CD4-positive, alpha-beta T cell (primary cell): ENCODE data around the gene ERGIC2. TPM values are rescaled to one million over a fixed set of nuclear protein-coding genes. Genes with fewer than 3 reads are reported as not detected.
"Not testable (repeated sequence)": the region's sequence is repeated elsewhere in the genome, so short reads cannot be mapped to it uniquely, and the experiment has no call there.

Experiments used
- ATAC-seq: fragments of 200-7000 bp; cut with Tn5 transposase; one replicate; pipeline ENCODE4 v1.10.0; 2022; ENCODE audit warnings: mild to moderate bottlenecking; ENCODE audit not compliant: poor library complexity
- CTCF ChIA-PET: fragments of 350-600 bp; sonication (Branson Sonifier 250); formaldehyde crosslinking; loops from one replicate; lab custom pipeline; 2021; ENCODE audit warnings: antibody characterized with exemption, inconsistent platforms; lab: Charles Lee
- POLR2A ChIA-PET: fragments of 350-600 bp; sonication (Branson Sonifier 250); formaldehyde crosslinking; loops from one replicate; lab custom pipeline; 2021; ENCODE audit warnings: antibody characterized with exemption, inconsistent platforms; lab: Charles Lee
- DNase-seq, 14 experiments: peaks; one replicate each; pipeline ENCODE4 v3.0.0-alpha.2; 2013 to 2020; ENCODE audit warnings: mixed read lengths in 2 of 14
- H3K27ac ChIP-seq, 2 donors: one replicate each; pipeline versions ENCODE4 v1.5.1 to v1.7.0; 2013; ENCODE audit warnings: low read length in 2 of 2, low read depth in 1 of 2, mild to moderate bottlenecking in 1 of 2
- H3K27me3 ChIP-seq, 2 experiments: 1 replicate in 1 of 2; 2 replicates in 1 of 2; pipeline versions ENCODE4 v1.6.1 to v1.7.0; 2013; ENCODE audit warnings: low read length in 2 of 2, control low read depth in 1 of 2, mild to moderate bottlenecking in 1 of 2, moderate library complexity in 1 of 2; ENCODE audit not compliant: insufficient read depth in 2 of 2, control insufficient read depth in 1 of 2
- H3K36me3 ChIP-seq: one replicate; pipeline ENCODE4 v1.6.1; 2013; ENCODE audit warnings: low read length, control low read depth; ENCODE audit not compliant: insufficient read depth
- H3K4me1 ChIP-seq: one replicate; pipeline ENCODE4 v1.6.1; 2013; ENCODE audit warnings: low read length, control low read depth; ENCODE audit not compliant: insufficient read depth
- H3K4me3 ChIP-seq: one replicate; pipeline ENCODE4 v1.5.1; 2013; ENCODE audit warnings: mild to moderate bottlenecking, low read length, moderate library complexity
- H3K9me3 ChIP-seq, 2 experiments: 1 replicate in 1 of 2; 2 replicates in 1 of 2; pipeline versions ENCODE4 v1.6.1 to v1.7.0; 2013; ENCODE audit warnings: low read length in 2 of 2, mild to moderate bottlenecking in 2 of 2, control low read depth in 1 of 2, moderate library complexity in 1 of 2; ENCODE audit not compliant: control insufficient read depth in 1 of 2, insufficient read depth in 1 of 2
- H3K27ac Mint-ChIP-seq: one replicate; pipeline ENCODE4 v1.8.0; 2020; ENCODE audit warnings: mixed read lengths
- H3K27me3 Mint-ChIP-seq: one replicate; pipeline ENCODE4 v1.8.0; 2021; ENCODE audit warnings: mixed read lengths
- H3K36me3 Mint-ChIP-seq: one replicate; pipeline ENCODE4 v1.8.0; 2021; ENCODE audit warnings: low read depth, mixed read lengths
- H3K4me1 Mint-ChIP-seq: one replicate; pipeline ENCODE4 v1.8.0; 2021; ENCODE audit warnings: low read depth, mixed read lengths
- H3K4me3 Mint-ChIP-seq: one replicate; pipeline ENCODE4 v1.8.0; 2020; ENCODE audit warnings: mild to moderate bottlenecking, mixed read lengths
- H3K9me3 Mint-ChIP-seq: one replicate; pipeline ENCODE4 v1.8.0; 2020; ENCODE audit warnings: mixed read lengths
- CTCF ChIP-seq: fragments of 200-600 bp; IDR thresholded peaks from one replicate; pipeline ENCODE4 v1.8.0; 2022; ENCODE audit warnings: antibody characterized with exemption, mild to moderate bottlenecking
- intact Hi-C, 2 experiments: fragments of 100-400 bp; cut with DNase I in 1 of 2; cut with micrococcal nuclease in 1 of 2; formaldehyde crosslinking; loops; one replicate each; pipeline versions ENCODE4 v1.15.1 to v1.9.0; 2023 to 2025; cut with DNase I, micrococcal nuclease
- total RNA-seq, 174 experiments: library from RNA in 2 of 174; stranded (reverse) in 2 of 174; gene quantifications; one replicate each; pipeline ENCODE4 v1.2.3 and lab custom pipeline; 2021 to 2026

ERGIC2 gene
- total RNA-seq, 2 experiments from 2014 or later, result 29.4 to 32.1 TPM

GRCh38 chr12:29396774-29397173 lies 15.8 kb upstream of the ERGIC2 start:
- H3K4me1 Mint-ChIP-seq, result no peaks in the 10 kb centered on the region
- TF ChIP-seq CTCF, result no peak
- Histone ChIP-seq H3K4me1 (no peaks in the 10 kb centered on the region), H3K9me3 (no peaks in the 10 kb centered on the region), H3K4me3 (no peak overlapping the region), H3K27ac (no peak overlapping the region), H3K36me3 (no peaks in the 10 kb centered on the region), H3K27me3 (no peaks in the 10 kb centered on the region)
- no peak for ATAC-seq
- no peaks in the 10 kb centered on the region for H3K36me3 Mint-ChIP-seq
- no peak overlapping the region for H3K4me3 Mint-ChIP-seq
- DNase-seq, result no peak
- no peak overlapping the region for H3K27ac Mint-ChIP-seq
- no peaks in the 10 kb centered on the region for H3K9me3 Mint-ChIP-seq
- intact Hi-C loops, result no loop called here
- H3K27me3 Mint-ChIP-seq, result peaks cover 24% of the 10 kb centered on the region
- POLR2A ChIA-PET, result interaction anchor here (1.6 kb wide), 1 partner anchor 16 kb away, joined by 6 read pairs; the partner anchor contains the start of gene ERGIC2
- CTCF ChIA-PET, result no interaction called here

DNA sequence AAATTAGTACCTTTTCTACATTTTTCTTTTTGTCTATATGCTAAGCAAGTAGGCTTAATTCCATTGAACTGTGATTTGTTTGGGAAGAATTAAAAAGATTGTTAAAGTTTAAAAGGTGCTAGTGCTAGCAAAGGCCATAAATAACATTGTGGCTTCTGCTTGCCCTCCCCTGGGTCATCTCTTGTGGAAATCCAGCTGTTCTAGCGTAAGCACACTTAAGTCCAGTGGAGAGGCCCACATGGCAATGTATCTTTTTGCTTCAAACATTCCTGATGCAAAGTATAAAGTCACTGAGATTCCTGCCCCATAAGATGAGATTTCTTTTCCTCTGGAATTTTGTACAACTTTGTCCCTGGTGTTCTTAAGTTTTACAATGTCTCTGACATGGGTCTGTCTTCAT lies 14.4 kb upstream of the ERGIC2 start:
- ATAC-seq, result no peak
- no peak overlapping the region for H3K4me3 ChIP-seq
- no peaks in the 10 kb centered on the region for H3K27me3 ChIP-seq
- no peak overlapping the region for H3K27ac Mint-ChIP-seq
- no peak overlapping the region for H3K4me3 Mint-ChIP-seq
- POLR2A ChIA-PET, result interaction anchor here (1.9 kb wide), 1 partner anchor 14 kb away, joined by 6 read pairs; the partner anchor contains the start of gene ERGIC2
- TF ChIP-seq CTCF, result no peak
- intact Hi-C loops, result no loop called here
- H3K36me3 ChIP-seq, result no peaks in the 10 kb centered on the region
- no peak for DNase-seq
- H3K27me3 Mint-ChIP-seq, result peaks cover 14% of the 10 kb centered on the region
- CTCF ChIA-PET, result no interaction called here
- no peak overlapping the region for H3K27ac ChIP-seq
- H3K4me1 ChIP-seq, result peaks cover 2% of the 10 kb centered on the region
- H3K36me3 Mint-ChIP-seq, result peaks cover 4% of the 10 kb centered on the region
- H3K9me3 Mint-ChIP-seq, result peaks cover 2% of the 10 kb centered on the region
- peaks cover 11% of the 10 kb centered on the region for H3K4me1 Mint-ChIP-seq
- H3K9me3 ChIP-seq, result no peaks in the 10 kb centered on the region

GRCh38 chr12:29390419-29390818 lies 9.4 kb upstream of the ERGIC2 start:
- CTCF ChIA-PET, result not testable (repeated sequence)

More at GRCh38 chr12:29390419-29390818, 9.4 kb upstream of the ERGIC2 start:
- H3K4me1 ChIP-seq, H3K4me3 ChIP-seq, H3K27me3 ChIP-seq, H3K36me3 Mint-ChIP-seq, intact Hi-C loops, H3K36me3 ChIP-seq, H3K9me3 ChIP-seq, H3K9me3 Mint-ChIP-seq, H3K27me3 Mint-ChIP-seq: not testable (repeated sequence)
- DNase-seq, result peak in 12 of 14 experiments; percentile 25 to 81 (median 46)
- POLR2A ChIA-PET, result interaction anchor here (1.0 kb wide), 1 partner anchor 10 kb away, joined by 23 read pairs; the partner anchor contains the start of gene ERGIC2
- H3K4me1 Mint-ChIP-seq, result peaks cover 17% of the 10 kb centered on the region
- ATAC-seq, result peak; percentile 99
- H3K4me3 Mint-ChIP-seq, result peak overlapping the region; percentile 38
- peak overlapping the region in 1 of 2 donors; percentile 30 for H3K27ac ChIP-seq
- H3K27ac Mint-ChIP-seq, result peak overlapping the region; percentile 84
